GM18507 (cell line): ENCODE measurements around the gene CFAP77.

ENCODE experiments used
- DNase-seq: peaks from one replicate; pipeline ENCODE4 v3.0.0; 2011; ENCODE audit warnings: low read depth; ENCODE audit not compliant: insufficient read length; ENCODE audit errors: extremely low spot score
- FAIRE-seq: peaks from 2 replicates; lab custom pipeline; 2011; peaks lifted over from hg19 to GRCh38; lab: Jason Lieb, UNC

CFAP77 gene

GRCh38 chr9:132585954-132586829 lies 176.2 kb downstream of the CFAP77 start:
- FAIRE-seq, result no peak
- no peak for DNase-seq

- DNase-seq (no peak), FAIRE-seq (no peak)
Measured at GRCh38 chr9:132586830-132587591, 177.0 kb downstream of the CFAP77 start.

GRCh38 chr9:132587592-132587955 lies 177.6 kb downstream of the CFAP77 start:
- DNase-seq, result no peak
- no peak for FAIRE-seq

- DNase-seq (no peak), FAIRE-seq (no peak)
Measured at GRCh38 chr9:132588098-132588497, 178.1 kb downstream of the CFAP77 start.

GRCh38 chr9:132588501-132589147 lies 178.6 kb downstream of the CFAP77 start:
- DNase-seq (no peak), FAIRE-seq (no peak)

GRCh38 chr9:132589148-132590036 lies 179.4 kb downstream of the CFAP77 start:
- DNase-seq (no peak), FAIRE-seq (no peak)

- DNase-seq (no peak), FAIRE-seq (no peak)
Measured at GRCh38 chr9:132590037-132590317, 180.0 kb downstream of the CFAP77 start.

GRCh38 chr9:132590318-132591182 lies 180.5 kb downstream of the CFAP77 start:
- FAIRE-seq (no peak), DNase-seq (no peak)

GRCh38 chr9:132591244-132591643 lies 181.2 kb downstream of the CFAP77 start:
- no peak for FAIRE-seq
- DNase-seq, result no peak

- DNase-seq (no peak), FAIRE-seq (no peak)
Measured at GRCh38 chr9:132591751-132592314, 181.8 kb downstream of the CFAP77 start.

GRCh38 chr9:132592451-132592850 lies 182.4 kb downstream of the CFAP77 start:
- FAIRE-seq (no peak), DNase-seq (no peak)

- DNase-seq (no peak), FAIRE-seq (no peak)
Measured at GRCh38 chr9:132594412-132594811, 184.4 kb downstream of the CFAP77 start.

GRCh38 chr9:132595319-132595718 lies 185.3 kb downstream of the CFAP77 start:
- no peak for DNase-seq
- FAIRE-seq, result no peak

- no peak for FAIRE-seq
- no peak for DNase-seq
Measured at GRCh38 chr9:132596200-132596599, 186.2 kb downstream of the CFAP77 start.

GRCh38 chr9:132597073-132597775 lies 187.2 kb downstream of the CFAP77 start:
- DNase-seq, result no peak
- no peak for FAIRE-seq

- DNase-seq (no peak), FAIRE-seq (no peak)
Measured at GRCh38 chr9:132600326-132600984, 190.4 kb downstream of the CFAP77 start.

GRCh38 chr9:132602207-132602606 lies 192.2 kb downstream of the CFAP77 start:
- no peak for FAIRE-seq

More at GRCh38 chr9:132602207-132602606, 192.2 kb downstream of the CFAP77 start:
- DNase-seq, result no peak
